ENCODE results near the gene SHPK.

SHPK gene

GRCh38 chr17:3626831-3627768 is 8.9 kb downstream of the SHPK start:
- DNase-seq: no peak

GRCh38 chr17:3622977-3623594 is 13.0 kb downstream of the SHPK start:
- DNase-seq: no peak

DNA sequence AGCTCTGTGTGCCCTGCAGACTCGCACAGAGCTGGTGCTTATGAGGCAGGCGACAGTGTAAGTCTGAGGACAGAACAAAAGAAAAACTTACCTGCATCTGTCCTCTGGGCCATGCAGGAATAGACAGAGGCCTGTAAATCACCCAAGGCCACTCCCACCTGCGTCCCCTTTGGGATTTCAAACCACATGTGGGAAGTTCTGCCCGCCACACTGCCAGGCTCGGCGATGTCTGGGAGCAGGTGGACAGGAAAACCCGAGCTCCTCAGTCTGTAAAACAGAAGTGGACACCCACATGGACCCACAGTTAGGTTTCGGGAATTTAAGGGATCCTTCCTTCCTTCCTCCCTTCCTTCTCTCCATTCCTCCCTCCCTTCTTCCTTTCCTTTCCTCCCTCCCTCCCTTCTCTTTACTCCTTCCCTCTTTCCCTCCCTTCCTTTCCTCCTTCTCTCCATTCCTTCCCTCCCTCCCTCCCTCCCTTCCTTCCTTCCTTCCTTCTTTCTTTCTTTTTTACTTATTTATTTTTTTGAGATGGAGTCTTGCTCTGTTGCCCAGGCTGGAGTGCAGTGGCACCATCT is 14.8 kb downstream of the SHPK start:
- no peak for DNase-seq

GRCh38 chr17:3615160-3615870 is 20.7 kb downstream of the SHPK start:
- no peak for DNase-seq

GRCh38 chr17:3613124-3613523 is 22.9 kb downstream of the SHPK start:
- DNase-seq: no peak

DNA sequence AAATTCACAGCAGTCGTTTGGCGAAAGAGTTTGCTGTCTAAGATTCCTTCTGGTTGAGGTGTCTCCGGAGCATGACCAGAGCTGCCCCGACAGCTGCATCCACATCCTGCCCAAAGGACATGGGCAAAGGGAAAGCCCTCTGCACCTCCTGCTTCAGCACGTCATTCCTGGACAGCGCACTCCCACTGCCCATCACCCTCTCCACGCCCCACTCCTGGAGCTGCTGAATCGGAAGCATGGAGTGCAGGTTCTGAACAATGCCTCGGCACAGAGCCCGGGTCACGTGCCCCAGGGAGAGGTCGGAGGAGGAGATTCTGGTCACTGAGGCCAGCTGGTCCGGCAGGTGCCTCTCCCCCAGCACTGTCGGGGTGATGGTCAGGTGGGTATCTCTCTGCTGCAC is 25.5 kb downstream of the SHPK start:
- no peak for DNase-seq

DNA sequence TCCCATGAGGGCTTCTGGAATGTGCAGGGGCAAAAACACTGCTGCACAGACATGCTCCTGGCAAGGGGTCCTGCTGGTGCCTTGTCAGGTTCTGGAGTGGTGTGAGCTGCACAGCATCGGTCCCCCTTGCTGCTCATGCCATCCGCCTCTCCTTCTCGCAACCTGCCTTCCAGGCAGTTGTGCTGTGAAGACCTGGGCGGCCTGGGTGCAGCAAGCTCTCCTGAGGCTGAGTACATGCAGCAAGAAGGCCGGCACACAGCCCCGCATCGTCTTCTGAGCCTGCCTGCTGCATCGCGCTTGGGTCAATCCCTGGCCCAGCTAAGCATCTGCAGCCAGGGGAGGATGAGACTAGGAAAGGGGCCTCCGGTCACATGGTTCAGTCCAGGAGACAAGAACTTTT is 26.4 kb downstream of the SHPK start:
- no peak for DNase-seq

GRCh38 chr17:3603870-3604259 is 32.2 kb downstream of the SHPK start:
- DNase-seq: no peak

DNA sequence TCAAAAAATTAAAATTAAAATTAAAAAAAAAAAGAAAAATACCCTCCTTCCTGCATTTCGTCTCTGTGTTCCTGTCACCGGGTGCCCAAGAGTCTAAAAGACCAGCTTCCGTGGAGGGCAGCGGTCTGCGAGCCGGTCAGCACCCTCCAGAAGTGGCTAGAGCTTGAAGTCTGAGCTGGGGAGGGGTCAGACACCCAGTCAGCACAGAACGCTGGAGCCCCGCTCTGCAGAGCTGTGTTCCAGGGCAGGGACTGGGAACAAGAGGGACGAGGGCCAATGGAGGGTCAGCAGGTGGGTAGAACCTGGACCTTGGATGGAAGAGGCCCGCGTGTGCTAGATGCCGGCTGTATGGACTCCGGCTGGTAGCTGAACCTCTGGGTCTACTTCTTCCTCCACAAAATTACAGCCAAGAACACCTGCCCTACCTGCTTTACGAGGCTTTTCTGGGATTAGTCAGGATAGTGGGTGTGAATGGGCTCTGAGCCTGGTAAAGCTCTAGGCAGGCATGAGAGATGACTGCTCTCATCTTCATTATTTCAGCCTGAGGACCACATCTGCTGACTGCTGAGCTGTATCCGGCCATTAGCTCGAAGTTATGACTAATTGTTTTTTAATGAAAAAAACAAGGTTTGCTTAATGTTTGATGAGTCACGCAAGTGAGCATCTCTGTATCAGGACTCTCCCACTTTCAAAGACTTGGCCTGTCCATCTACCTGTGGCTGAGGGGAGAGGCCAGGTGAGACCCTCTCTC is 32.8 kb downstream of the SHPK start:
- no peak for DNase-seq

DNA sequence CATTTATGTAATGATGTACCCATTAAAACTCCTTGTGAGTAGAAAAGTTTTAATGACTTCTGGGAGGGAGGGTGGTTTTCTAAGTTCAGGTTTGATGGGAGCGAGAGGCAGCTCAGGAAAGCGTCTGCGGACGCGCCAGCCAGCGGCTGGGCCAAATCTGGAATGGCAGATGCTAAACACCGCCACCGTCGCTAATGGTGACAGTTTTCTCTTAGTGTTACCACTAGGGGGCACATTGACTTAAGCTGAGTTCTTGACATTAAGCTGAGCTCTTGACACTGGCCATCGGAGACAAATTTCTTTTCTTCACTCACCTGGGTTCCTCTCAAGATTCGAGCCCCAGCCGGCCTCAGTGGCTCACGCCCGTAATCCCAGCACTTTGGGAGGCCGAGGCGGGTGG is 33.6 kb downstream of the SHPK start:
- DNase-seq: no peak

DNA sequence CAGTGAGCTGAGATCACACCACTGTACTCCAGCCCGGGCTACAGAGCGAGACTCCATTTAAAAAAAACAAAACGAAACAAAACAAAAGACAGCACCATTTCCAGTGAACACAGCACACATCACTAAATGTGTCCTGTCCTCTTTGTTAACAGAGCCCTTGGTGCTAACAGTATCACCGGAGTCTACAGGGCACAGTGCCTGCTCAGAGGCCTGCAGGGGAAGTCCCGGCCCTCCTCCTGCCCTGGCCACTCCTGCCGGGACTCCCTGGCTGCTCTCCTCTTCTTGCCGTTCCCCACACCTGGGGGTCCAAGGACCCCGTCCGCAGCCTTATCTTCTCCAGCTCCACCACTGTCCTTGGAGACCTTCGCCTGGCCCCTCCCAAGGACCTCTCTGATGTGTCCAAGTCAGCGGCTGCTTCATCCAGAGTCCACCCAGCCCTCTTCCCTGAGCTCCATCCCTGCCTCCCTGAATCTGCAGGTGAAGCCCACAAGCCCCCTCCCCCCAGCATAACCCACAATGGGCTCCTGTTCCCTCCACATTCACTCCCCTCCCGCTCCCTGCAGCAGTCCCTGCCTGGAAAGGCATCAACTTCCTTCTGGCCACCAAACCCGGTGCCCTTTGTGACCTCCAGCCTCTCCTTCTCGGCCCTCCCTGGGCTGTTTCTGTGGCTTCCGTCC is 35.4 kb downstream of the SHPK start:
- no peak for DNase-seq

- no peak for DNase-seq
These were observed 38.0 kb downstream of the SHPK start for GRCh38 chr17:3598078-3598477.

GRCh38 chr17:3596804-3597464 is 39.1 kb downstream of the SHPK start:
- DNase-seq: no peak

GRCh38 chr17:3594976-3595375 is 41.1 kb downstream of the SHPK start:
- DNase-seq: no peak

DNA sequence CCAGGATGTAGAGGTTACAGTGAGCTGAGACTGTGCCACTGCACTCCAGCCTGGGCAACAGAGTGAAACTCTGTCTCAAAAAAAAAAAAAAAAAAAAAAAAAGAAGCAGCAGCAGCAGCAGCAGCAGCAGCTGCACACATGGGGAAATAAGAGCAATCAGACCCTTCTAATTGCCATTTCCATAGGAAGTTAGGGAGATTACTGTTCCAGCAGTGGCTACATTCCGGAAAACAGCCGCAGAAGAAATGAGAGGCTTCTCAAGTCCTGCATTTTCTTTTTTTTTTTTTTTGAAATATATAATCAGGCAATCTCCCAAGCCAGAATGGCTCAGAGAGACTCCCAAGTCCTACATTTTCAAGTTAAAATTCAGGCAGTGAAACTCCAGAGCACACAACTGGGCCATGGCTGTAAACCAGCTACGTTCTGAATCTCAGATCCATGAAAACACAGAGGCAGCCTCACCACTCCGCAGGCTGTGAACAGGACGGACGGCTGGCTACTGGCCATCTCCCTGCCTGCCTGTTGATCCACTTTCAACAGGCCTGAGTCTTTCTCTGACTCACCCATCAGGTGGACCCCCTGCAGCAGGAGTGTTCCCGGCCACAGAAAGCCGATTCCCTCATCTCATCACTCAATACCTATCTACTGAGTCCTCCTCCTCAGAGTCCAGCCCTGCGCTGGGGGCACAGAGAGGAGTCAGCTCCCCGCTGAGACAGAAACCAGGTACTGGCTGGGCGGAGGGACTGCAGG is 41.8 kb downstream of the SHPK start:
- DNase-seq: no peak

DNA sequence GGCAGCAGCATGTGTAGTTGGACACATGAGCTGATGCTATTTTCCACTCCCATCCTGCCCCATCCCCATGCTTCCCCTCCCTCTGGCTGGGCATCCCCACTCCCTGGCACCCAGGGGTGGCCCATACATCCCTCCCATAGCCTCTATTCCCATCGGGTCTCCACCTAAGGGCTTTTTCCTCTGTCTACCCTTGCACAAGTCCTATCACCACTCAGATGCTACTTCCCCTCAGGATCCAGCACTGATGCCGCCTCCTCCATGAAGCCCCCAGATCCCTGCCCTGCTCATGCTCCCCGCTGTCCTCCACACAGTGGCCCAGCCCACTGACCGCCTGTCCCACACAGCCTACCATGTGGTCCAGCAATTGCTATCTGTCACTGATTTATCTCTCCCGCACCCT is 42.7 kb downstream of the SHPK start:
- no peak for DNase-seq

- DNase-seq: no peak
These were observed 43.7 kb downstream of the SHPK start for GRCh38 chr17:3592216-3592860.

DNA sequence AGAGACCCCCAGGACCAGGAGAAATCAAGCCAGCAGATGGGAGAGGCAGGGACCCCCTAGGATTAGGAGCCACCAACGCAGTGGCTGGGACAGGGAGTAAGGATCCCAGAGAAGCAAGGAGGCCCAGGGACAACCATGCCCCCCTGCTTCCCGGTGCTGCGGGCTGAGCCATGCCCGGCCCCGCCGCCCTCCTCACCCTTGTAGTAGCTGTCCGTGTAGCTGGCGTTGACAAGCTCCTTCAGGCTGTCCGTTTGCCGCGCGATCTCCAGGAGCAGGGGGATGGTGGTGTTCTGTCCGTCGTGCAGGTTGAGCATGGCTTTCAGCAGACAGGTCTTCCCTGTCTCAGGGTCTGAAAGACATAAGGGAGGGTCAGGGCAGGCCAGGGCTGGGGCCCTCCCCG is 45.3 kb downstream of the SHPK start:
- no peak for DNase-seq

DNA sequence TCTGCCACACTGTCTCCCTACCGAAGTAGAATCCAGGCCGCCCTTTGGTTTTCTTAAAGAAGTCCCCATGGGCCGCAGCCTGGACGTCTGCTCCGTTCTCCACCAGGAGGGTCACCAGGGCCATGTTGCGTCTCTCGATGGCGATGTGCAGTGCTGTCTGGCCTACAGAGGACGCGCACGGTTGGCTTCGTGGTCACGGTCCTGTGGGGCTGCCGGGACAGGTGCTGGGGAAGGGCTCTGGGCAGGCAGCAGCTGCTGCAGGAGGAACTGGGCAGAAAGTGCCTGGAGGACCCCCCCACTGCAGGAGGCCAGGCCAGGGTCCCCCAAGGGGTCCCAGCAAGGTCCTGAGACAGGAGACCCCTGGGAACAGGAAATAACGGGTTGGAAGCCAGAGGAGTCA is 45.8 kb downstream of the SHPK start:
- no peak for DNase-seq

DNA sequence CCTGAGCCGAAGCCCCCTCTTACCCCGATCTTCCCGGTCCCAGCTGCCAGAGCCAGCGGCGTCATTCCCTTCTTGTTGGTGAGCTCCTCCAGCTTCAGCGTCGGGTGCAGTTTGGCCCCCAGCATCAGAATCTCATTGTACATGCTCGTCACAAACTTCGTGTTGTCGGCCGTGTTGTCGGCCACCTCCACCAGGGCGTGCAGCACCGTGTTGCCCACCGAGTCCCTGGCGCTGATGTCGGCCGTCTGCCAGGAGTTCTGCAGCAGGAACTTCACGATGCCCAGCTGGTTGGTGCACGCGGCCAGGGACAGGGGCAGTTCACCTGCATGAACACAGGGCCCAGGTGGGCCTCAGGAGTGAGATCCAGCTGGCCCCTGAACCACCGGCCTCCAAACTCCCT is 46.3 kb downstream of the SHPK start:
- no peak for DNase-seq

Data from cerebellar nuclear complex (tissue), 1 donor.